HCT116 (cell line): ENCODE measurements around the gene AP3B1. TPM values are rescaled to one million over a fixed set of nuclear protein-coding genes. Genes with fewer than 3 reads are reported as not detected.

Source experiments
- ATAC-seq: fragments of 200-7000 bp; cut with Tn5 transposase; 2 replicates; pipeline ENCODE4 v1.9.1; 2020; ENCODE audit warnings: mild to moderate bottlenecking, moderate library complexity
- BruUV-seq: library from RNA; stranded (reverse); fragments of 400-500 nt; replicated peaks from 2 replicates; lab custom pipeline; 2021; lab: Mats Ljungman, UMichigan
- CTCF ChIA-PET: fragments of 300-600 bp; sonication (Branson Sonifier 250); formaldehyde crosslinking; loops from one replicate; lab custom pipeline; 2021; ENCODE audit warnings: antibody characterized with exemption; lab: Charles Lee
- POLR2A ChIA-PET: fragments of 300-600, 350-600 bp; sonication (Branson Sonifier 250); formaldehyde crosslinking; loops from one replicate; lab custom pipeline; 2021; ENCODE audit warnings: antibody characterized with exemption; lab: Charles Lee
- RAD21 ChIA-PET, 2 experiments: fragments of 300-600 bp; sonication (Branson Sonifier 250); formaldehyde crosslinking; loops; one replicate each; lab custom pipeline; 2023; ENCODE audit warnings: low total read pairs in 2 of 2; ENCODE audit not compliant: uncharacterized antibody in 2 of 2, unreplicated experiment in 2 of 2, low non-redundant PET in 1 of 2; lab: Charles Lee
- DNase-seq: peaks from one replicate; pipeline ENCODE4 v3.0.0-alpha.2; 2010; ENCODE audit warnings: low read depth, low spot score
- H2AFZ ChIP-seq: fragments of 200-600 bp; shearing (Covaris generic), sonication (generic); 2 replicates; pipeline ENCODE4 v1.6.1; 2017; ENCODE audit warnings: low read depth, mixed run types, mixed read lengths, antibody characterized with exemption, low read length; ENCODE audit not compliant: poor library complexity, severe bottlenecking
- H3K27ac ChIP-seq: 2 replicates; pipeline ENCODE4 v1.5.1; 2012; ENCODE audit warnings: low read depth, low read length
- H3K27me3 ChIP-seq: fragments of 200-600 bp; sonication (generic); 2 replicates; pipeline ENCODE4 v1.6.1; 2016; ENCODE audit warnings: mixed run types, low read length, mixed read lengths; ENCODE audit not compliant: insufficient read depth
- H3K36me3 ChIP-seq, 2 experiments: fragments of 200-500 bp in 1 of 2; fragments of 200-600 bp in 1 of 2; sonication (Bioruptor generic) in 1 of 2; sonication (generic) in 1 of 2; 2 replicates each; pipeline versions ENCODE4 v1.5.1 to v1.6.1; 2014 to 2016; ENCODE audit warnings: low read length in 2 of 2, inconsistent platforms in 1 of 2, mixed read lengths in 1 of 2, mixed run types in 1 of 2; ENCODE audit not compliant: insufficient read depth in 2 of 2, control insufficient read depth in 1 of 2
- H3K4me1 ChIP-seq, 2 experiments: fragments of 200-600 bp in 1 of 2; sonication (generic) in 1 of 2; 2 replicates each; pipeline versions ENCODE4 v1.5.1 to v1.6.1; 2012 to 2017; ENCODE audit warnings: low read length in 2 of 2, inconsistent platforms in 1 of 2, mild to moderate bottlenecking in 1 of 2, mixed read lengths in 1 of 2, mixed run types in 1 of 2, moderate library complexity in 1 of 2; ENCODE audit not compliant: insufficient read depth in 2 of 2, control insufficient read depth in 1 of 2
- H3K4me2 ChIP-seq: fragments of 200-600 bp; sonication (generic); 2 replicates; pipeline ENCODE4 v1.6.1; 2017; ENCODE audit warnings: mixed run types, low read length, mixed read lengths
- H3K4me3 ChIP-seq, 2 experiments: fragments of 200-600 bp in 1 of 2; sonication (generic) in 1 of 2; replicated peaks in 1 of 2; 2 replicates each; pipeline ENCODE4 v1.5.1; 2011 to 2016; ENCODE audit warnings: low read length in 2 of 2, control low read depth in 1 of 2, low read depth in 1 of 2, mild to moderate bottlenecking in 1 of 2, mixed read lengths in 1 of 2, mixed run types in 1 of 2
- H3K79me2 ChIP-seq: fragments of 200-600 bp; sonication (generic); 2 replicates; pipeline ENCODE4 v1.6.1; 2017; ENCODE audit warnings: mild to moderate bottlenecking, mixed run types, low read length, moderate library complexity, mixed read lengths; ENCODE audit not compliant: insufficient read depth
- H3K9ac ChIP-seq: fragments of 200-600 bp; sonication (generic); 2 replicates; pipeline ENCODE4 v1.6.1; 2016; ENCODE audit warnings: low read length, mixed read lengths
- H3K9me2 ChIP-seq: fragments of 200-600 bp; sonication (generic), shearing (Covaris generic); 2 replicates; pipeline ENCODE4 v1.6.1; 2017; ENCODE audit warnings: mixed run types, mild to moderate bottlenecking, moderate library complexity; ENCODE audit not compliant: insufficient read depth
- H3K9me3 ChIP-seq, 2 experiments: fragments of 200-500 bp in 1 of 2; fragments of 200-600 bp in 1 of 2; sonication (Bioruptor generic) in 1 of 2; sonication (generic) in 1 of 2; 2 replicates each; pipeline ENCODE4 v1.6.1; 2014 to 2017; ENCODE audit warnings: low read length in 2 of 2, mixed read lengths in 2 of 2, inconsistent platforms in 1 of 2, low read depth in 1 of 2, mild to moderate bottlenecking in 1 of 2, mixed run types in 1 of 2, moderate library complexity in 1 of 2; ENCODE audit not compliant: control insufficient read depth in 1 of 2, insufficient read depth in 1 of 2
- H4K20me1 ChIP-seq: fragments of 200-600 bp; sonication (generic), shearing (Covaris generic); 2 replicates; pipeline ENCODE4 v1.6.1; 2017; ENCODE audit warnings: mixed run types, mild to moderate bottlenecking, moderate library complexity; ENCODE audit not compliant: insufficient read depth
- ATF3 ChIP-seq: IDR thresholded peaks from 2 replicates; pipeline ENCODE4 v1.6.1; 2012
- CTCF ChIP-seq, 3 experiments: fragments of 200-600 bp in 1 of 3; sonication (generic) in 1 of 3; IDR thresholded peaks in 2 of 3; conservative IDR thresholded peaks in 1 of 3; 2 replicates each; pipeline ENCODE4 v1.5.1; 2012 to 2017; ENCODE audit warnings: low read depth in 2 of 3, low read length in 2 of 3, antibody characterized with exemption in 1 of 3, borderline replicate concordance in 1 of 3, control low read depth in 1 of 3, mild to moderate bottlenecking in 1 of 3, mixed read lengths in 1 of 3, mixed run types in 1 of 3, moderate library complexity in 1 of 3; ENCODE audit not compliant: insufficient read depth in 1 of 3
- ELF1 ChIP-seq: IDR thresholded peaks from 2 replicates; pipeline ENCODE4 v1.6.1; 2012; ENCODE audit warnings: low read depth, borderline replicate concordance
- POLR2A ChIP-seq: IDR thresholded peaks from 2 replicates; pipeline ENCODE4 v1.7.0; 2011; ENCODE audit warnings: borderline replicate concordance; ENCODE audit not compliant: insufficient read depth, insufficient read length; ENCODE audit errors: extremely low read depth
- POLR2AphosphoS5 ChIP-seq: IDR thresholded peaks from 2 replicates; pipeline ENCODE4 v1.6.1; 2011; ENCODE audit warnings: mild to moderate bottlenecking, low read depth, low read length, moderate library complexity
- RAD21 ChIP-seq: IDR thresholded peaks from 2 replicates; pipeline ENCODE4 v1.6.1; 2012; ENCODE audit warnings: low read depth, mild to moderate bottlenecking
- SRF ChIP-seq: IDR thresholded peaks from 2 replicates; pipeline ENCODE4 v1.6.1; 2012; ENCODE audit warnings: low read depth
- TCF7L2 ChIP-seq: IDR thresholded peaks from 2 replicates; pipeline ENCODE4 v1.7.0; 2011; ENCODE audit warnings: borderline replicate concordance, inconsistent platforms; ENCODE audit not compliant: insufficient read depth, insufficient read length; ENCODE audit errors: extremely low read depth
- intact Hi-C: fragments of 100-400 bp; cut with micrococcal nuclease; formaldehyde crosslinking; loops from 2 replicates; pipeline ENCODE4 v1.10.0; 2022
- total RNA-seq: library from RNA; stranded (reverse); gene quantifications from one replicate; pipeline ENCODE4 v1.2.1, GENCODE V29; 2021; ENCODE audit not compliant: unreplicated experiment

Gene AP3B1
- total RNA-seq, 1 experiment from 2014 or later = 54.5 TPM

GRCh38 chr5:78132507-78132906 lies 162.0 kb downstream of the AP3B1 start (continued):
- TF ChIP-seq POLR2AphosphoS5 (no peak), RAD21 (no peak), CTCF (IDR thresholded peaks at IDR 0.05 in 2 of 3, conservative IDR thresholded peaks at IDR 0.05 in 1 of 3; ENCODE audit: borderline replicate concordance in 1 of 3, insufficient read depth in 1 of 3, low read depth in 2 of 3, low read length in 2 of 3) (no peak), ATF3 (no peak)
- TF ChIP-seq, all 23 proteins: peak for 0

- Histone ChIP-seq H3K36me3 (no peaks in the 10 kb centered on the region), H3K4me3 (no peak overlapping the region), H3K9me2 (no peaks in the 10 kb centered on the region), H4K20me1 (no peaks in the 10 kb centered on the region; the same call in 1 of the 2 replicates), H3K4me1 (no peaks in the 10 kb centered on the region), H3K9me3 (no peaks in the 10 kb centered on the region), H3K27ac (no peak overlapping the region), H3K4me2 (no peak overlapping the region), H2AFZ (no peak overlapping the region), H3K79me2 (no peaks in the 10 kb centered on the region), H3K27me3 (no peaks in the 10 kb centered on the region), H3K9ac (no peak overlapping the region)
- BruUV-seq = no TSS peak
- POLR2A ChIA-PET = no interaction called here
- no peak for ATAC-seq
- RAD21 ChIA-PET = no interaction called here
- DNase-seq = no peak
- TF ChIP-seq ELF1 (no peak), SRF (no peak), TCF7L2 (no peak), POLR2A (no peak)
- CTCF ChIA-PET = no interaction called here
- intact Hi-C loops = no loop called here
These were observed 164.9 kb downstream of the AP3B1 start for GRCh38 chr5:78129597-78129996.
